Left ventricle myocardium inferior (tissue), 1 donor: ENCODE measurements around the gene SHISA7. TPM values are rescaled to one million over a fixed set of nuclear protein-coding genes. Genes with fewer than 3 reads are reported as not detected.

Experiments used
- DNase-seq: peaks from one replicate; pipeline ENCODE4 v3.0.0-alpha.2; 2020
- H3K27ac ChIP-seq: fragments of 200-600 bp; replicated peaks from 2 replicates; pipeline ENCODE4 v1.8.0; 2021
- H3K27me3 ChIP-seq: fragments of 200-600 bp; 2 replicates; pipeline ENCODE4 v1.8.0; 2021; ENCODE audit warnings: low read depth
- H3K36me3 ChIP-seq: fragments of 200-600 bp; 2 replicates; pipeline ENCODE4 v1.8.0; 2021
- H3K4me1 ChIP-seq: fragments of 200-600 bp; 2 replicates; pipeline ENCODE4 v1.8.0; 2021
- H3K4me3 ChIP-seq: fragments of 200-600 bp; 2 replicates; pipeline ENCODE4 v1.8.0; 2021; ENCODE audit warnings: mild to moderate bottlenecking, moderate library complexity
- H3K9me3 ChIP-seq: fragments of 200-600 bp; replicated peaks from 2 replicates; pipeline ENCODE4 v1.8.0; 2021
- CTCF ChIP-seq: fragments of 200-600 bp; IDR thresholded peaks from 2 replicates; pipeline ENCODE4 v1.8.0; 2021; ENCODE audit warnings: antibody characterized with exemption, mild to moderate bottlenecking, borderline replicate concordance
- intact Hi-C: fragments of 100-400 bp; cut with micrococcal nuclease; formaldehyde crosslinking; loops from one replicate; pipeline ENCODE4 v1.11.0; 2022
- total RNA-seq: library from RNA; stranded (reverse); fragmentation: NEBNext Ultra II Directional; extraction: Animal tissue kit (Norgen Biotek cat#: 25700); gene quantifications from one replicate; pipeline ENCODE4 v1.2.1, GENCODE V29; 2021
- donor health status: DM: no; HTN: yes; CAD: no; lungs with severe emphysema.

SHISA7 gene
- total RNA-seq, 1 donor from 2014 or later = not detected

- Histone ChIP-seq H3K9me3 (no peaks in the 10 kb centered on the region), H3K27ac (peak overlapping the region; percentile 36), H3K4me1 (peaks cover 22% of the 10 kb centered on the region), H3K4me3 (no peak overlapping the region), H3K36me3 (no peaks in the 10 kb centered on the region), H3K27me3 (no peaks in the 10 kb centered on the region)
- no peak for TF ChIP-seq CTCF
- DNase-seq = no peak
- intact Hi-C loops = no loop called here
Observed at GRCh38 chr19:55473225-55474012, 30.3 kb upstream of the SHISA7 start.

- intact Hi-C loops = no loop called here
- H3K4me1 ChIP-seq = peaks cover 21% of the 10 kb centered on the region
- H3K4me3 ChIP-seq = no peak overlapping the region
- no peak overlapping the region for H3K27ac ChIP-seq
- no peak for DNase-seq
- H3K27me3 ChIP-seq = no peaks in the 10 kb centered on the region
- H3K9me3 ChIP-seq = no peaks in the 10 kb centered on the region
- no peak for TF ChIP-seq CTCF
- no peaks in the 10 kb centered on the region for H3K36me3 ChIP-seq
Observed at GRCh38 chr19:55472463-55472862, 29.4 kb upstream of the SHISA7 start.

GRCh38 chr19:55471266-55471665 is 28.2 kb upstream of the SHISA7 start:
- no peaks in the 10 kb centered on the region for H3K9me3 ChIP-seq
- TF ChIP-seq CTCF = no peak

GRCh38 chr19:55468054-55468393 is 24.9 kb upstream of the SHISA7 start:
- Histone ChIP-seq H3K9me3 (no peaks in the 10 kb centered on the region), H3K4me1 (peaks cover 9% of the 10 kb centered on the region), H3K36me3 (no peaks in the 10 kb centered on the region), H3K4me3 (no peak overlapping the region), H3K27ac (no peak overlapping the region), H3K27me3 (no peaks in the 10 kb centered on the region)
- TF ChIP-seq CTCF = no peak
- DNase-seq = no peak
- intact Hi-C loops = loop anchor here (2.0 kb wide), 1 partner anchor 37 kb away; no protein-coding TSS in a partner anchor

More at GRCh38 chr19:55471266-55471665, 28.2 kb upstream of the SHISA7 start:
- no peak overlapping the region for H3K27ac ChIP-seq
- H3K4me1 ChIP-seq = peaks cover 15% of the 10 kb centered on the region
- no peak for DNase-seq
- H3K27me3 ChIP-seq = no peaks in the 10 kb centered on the region
- no peaks in the 10 kb centered on the region for H3K36me3 ChIP-seq
- no peak overlapping the region for H3K4me3 ChIP-seq
- intact Hi-C loops = no loop called here

- intact Hi-C loops = loop anchor here (2.0 kb wide), 1 partner anchor 37 kb away; no protein-coding TSS in a partner anchor
- no peaks in the 10 kb centered on the region for H3K9me3 ChIP-seq
- H3K27me3 ChIP-seq = no peaks in the 10 kb centered on the region
- no peak for TF ChIP-seq CTCF
- peak overlapping the region; percentile 23 for H3K27ac ChIP-seq
- no peak overlapping the region for H3K4me3 ChIP-seq
- no peaks in the 10 kb centered on the region for H3K36me3 ChIP-seq
- peaks cover 12% of the 10 kb centered on the region for H3K4me1 ChIP-seq
- DNase-seq = peak; percentile 69
Observed at GRCh38 chr19:55467236-55468053, 24.3 kb upstream of the SHISA7 start.
